ENCODE measurements around the gene HHIPL1.

- TF ChIP-seq CTCF (IDR thresholded peaks at IDR 0.05; ENCODE audit: borderline replicate concordance, extremely low read depth, low read length, poor library complexity, severe bottlenecking), result no peak
- no peak for TF ChIP-seq EZH2 (IDR thresholded peaks at IDR 0.05; ENCODE audit: borderline replicate concordance, low read depth, low read length, severe bottlenecking)
Measured at GRCh38 chr14:99626041-99626648, 18.8 kb upstream of the HHIPL1 start.
